ENCODE data around the gene ARAP3.
A peak's percentile ranks its signal among the peaks of the same experiment; 100 is the strongest.

ARAP3 gene

DNA sequence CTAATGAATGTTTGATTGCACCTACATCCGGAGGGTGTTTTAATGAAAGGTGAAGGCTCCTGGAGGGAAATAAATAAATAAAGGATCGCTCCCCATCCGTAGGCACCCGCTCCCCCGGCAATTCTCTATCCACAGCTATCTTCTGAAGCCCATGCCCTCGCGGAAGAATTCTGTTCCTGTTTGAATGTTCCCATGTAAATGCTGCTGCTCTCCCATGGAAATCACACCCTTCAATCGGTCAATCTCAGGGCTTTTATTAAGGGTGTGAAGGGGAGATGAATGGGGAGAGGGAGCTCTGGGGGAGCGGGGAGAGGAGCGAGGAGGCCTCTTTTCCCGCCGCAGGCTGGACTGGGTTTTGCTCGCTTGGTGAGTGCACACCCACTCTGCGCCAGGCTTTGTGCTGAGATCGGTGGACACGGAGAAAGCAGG, 21.1 kb upstream of the ARAP3 start:
- POLR2A ChIA-PET (ENCODE audit: low non-redundant PET) = interaction anchor here (0.9 kb wide), 1 partner anchor 176 kb away, joined by 3 read pairs; no protein-coding TSS in a partner anchor

DNA sequence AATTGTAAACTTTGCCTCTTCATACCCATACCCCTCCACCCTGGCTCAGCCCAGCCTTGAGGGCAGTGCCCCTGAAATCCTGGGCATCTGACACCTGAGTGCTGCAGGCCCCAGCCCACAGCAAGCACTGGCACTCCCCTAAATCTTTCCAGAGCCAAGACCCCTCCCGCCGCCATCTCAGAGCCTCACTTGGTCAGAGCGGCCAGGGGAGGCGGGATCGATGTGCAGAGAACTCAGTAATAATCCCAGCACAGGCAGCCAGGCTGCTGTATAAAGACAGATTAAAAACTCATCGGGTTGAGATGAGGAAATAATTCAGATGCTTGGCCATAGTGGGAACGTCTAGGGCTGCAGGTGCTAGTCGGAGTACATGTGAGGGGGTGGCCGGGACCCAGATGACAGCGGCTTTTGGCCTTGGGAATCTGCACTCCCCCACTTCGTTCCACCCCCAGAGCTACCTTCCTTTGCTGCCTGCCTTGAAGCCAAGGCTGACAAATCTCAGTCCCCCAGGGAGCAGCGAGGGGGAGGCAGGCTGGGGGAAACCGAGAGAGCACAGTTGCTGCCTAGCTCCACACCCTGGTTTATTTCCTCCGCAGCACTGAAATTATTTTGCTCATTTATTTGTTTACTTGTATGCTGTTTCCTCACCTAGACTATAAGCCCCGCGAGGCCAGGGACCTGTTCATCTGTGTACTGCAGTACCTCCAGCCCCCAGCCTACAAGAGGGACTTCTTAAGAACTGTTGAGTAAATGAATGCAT, 19.5 kb upstream of the ARAP3 start:
- no peak for TF ChIP-seq CTCF (conservative IDR thresholded peaks at IDR 0.05; ENCODE audit: low read depth)
- CTCF ChIA-PET = interaction anchor here (0.5 to 5.3 kb wide), 19 partner anchors 10 to 259 kb away, joined by 3 to 73 read pairs (median 4); partner anchors contain the start of gene PCDH1
- no peak for DNase-seq (ENCODE audit: low spot score)
- no peak overlapping the region for H3K27ac ChIP-seq
- POLR2A ChIA-PET (ENCODE audit: low non-redundant PET) = no interaction called here

More for the DNA sequence above, 21.1 kb upstream of the ARAP3 start:
- CTCF ChIA-PET = interaction anchor here (0.6 to 5.3 kb wide), 16 partner anchors 10 to 258 kb away, joined by 3 to 73 read pairs (median 4); partner anchors contain the start of gene PCDH1
- TF ChIP-seq CTCF (conservative IDR thresholded peaks at IDR 0.05; ENCODE audit: low read depth) = no peak
- DNase-seq (ENCODE audit: low spot score) = no peak
- H3K27ac ChIP-seq = no peak overlapping the region

GRCh38 chr5:141697586-141697985, 15.6 kb upstream of the ARAP3 start:
- no peak for TF ChIP-seq CTCF (conservative IDR thresholded peaks at IDR 0.05; ENCODE audit: low read depth)
- no peak overlapping the region for H3K27ac ChIP-seq
- DNase-seq (ENCODE audit: low spot score) = no peak
- POLR2A ChIA-PET (ENCODE audit: low non-redundant PET) = no interaction called here
- CTCF ChIA-PET = interaction anchor here (0.6 to 9.7 kb wide), 4 partner anchors 128 to 263 kb away, joined by 4 to 157 read pairs (median 5); partner anchors contain the start of gene PCDH1

GRCh38 chr5:141696431-141696830, 14.4 kb upstream of the ARAP3 start:
- no peak for DNase-seq (ENCODE audit: low spot score)
- ChIA-PET POLR2A (ENCODE audit: low non-redundant PET) (interaction anchor here (0.6 kb wide), 1 partner anchor 25 kb away, joined by 5 read pairs; no protein-coding TSS in a partner anchor), CTCF (interaction anchor here (0.8 to 9.7 kb wide), 5 partner anchors 183 to 264 kb away, joined by 3 to 157 read pairs (median 5); partner anchors contain the start of genes PCDH1 and PCDH12)
- TF ChIP-seq CTCF (conservative IDR thresholded peaks at IDR 0.05; ENCODE audit: low read depth) = no peak
- 0 out of 2 replicates have a peak overlapping the region, but pooled peaks have one; percentile 60 for H3K27ac ChIP-seq

GRCh38 chr5:141695627-141696215, 13.7 kb upstream of the ARAP3 start:
- ChIA-PET CTCF (interaction anchor here (0.7 to 9.7 kb wide), 7 partner anchors 15 to 265 kb away, joined by 3 to 157 read pairs (median 3); partner anchors contain the start of genes PCDH1 and PCDH12), POLR2A (ENCODE audit: low non-redundant PET) (interaction anchor here (0.7 kb wide), 1 partner anchor 228 kb away, joined by 4 read pairs; the partner anchor contains the start of gene DELE1)
- TF ChIP-seq CTCF (conservative IDR thresholded peaks at IDR 0.05; ENCODE audit: low read depth) = no peak
- peak; percentile 74 for DNase-seq (ENCODE audit: low spot score)
- peak overlapping the region; percentile 60 for H3K27ac ChIP-seq

DNA sequence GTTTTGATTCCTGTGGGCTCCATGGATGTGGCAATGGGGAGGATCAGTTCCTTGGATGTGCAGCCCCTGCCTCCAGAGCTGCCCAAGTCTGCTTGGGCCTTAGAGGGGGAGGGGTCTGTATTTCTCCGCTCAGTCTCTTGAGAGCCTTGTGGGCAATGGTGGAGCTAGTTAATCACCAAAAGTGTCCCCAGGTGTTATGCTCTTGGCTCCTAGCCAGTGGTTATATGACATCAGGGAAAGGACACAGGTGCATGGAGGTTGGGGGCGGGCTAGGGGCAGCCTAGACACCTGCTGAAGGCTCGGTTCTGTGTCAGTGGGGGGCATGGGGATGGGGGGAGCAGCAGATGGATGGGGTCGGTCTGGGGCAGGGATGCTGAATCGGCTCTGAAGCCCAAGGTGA, 12.4 kb upstream of the ARAP3 start:
- TF ChIP-seq CTCF (conservative IDR thresholded peaks at IDR 0.05; ENCODE audit: low read depth) = no peak
- ChIA-PET CTCF (interaction anchor here (0.5 to 9.7 kb wide), 4 partner anchors 185 to 266 kb away, joined by 5 to 157 read pairs (median 54); partner anchors contain the start of genes PCDH1 and PCDH12), POLR2A (ENCODE audit: low non-redundant PET) (interaction anchor here (0.8 to 1.1 kb wide), 2 partner anchors 220 to 275 kb away, joined by 3 to 4 read pairs; partner anchors contain the start of gene RNF14)
- no peak for DNase-seq (ENCODE audit: low spot score)
- no peak overlapping the region for H3K27ac ChIP-seq

All from RWPE1 (cell line).